SHP77 treated with DMSO at 0.1 percent for 48 hours (cell line): ENCODE data around the gene USP14.

Experiments used
- DNase-seq: peaks from one replicate; lab custom pipeline; 2025; lab: John Stamatoyannopoulos, UW

The USP14 gene

GRCh38 chr18:159933-160332 lies 1.6 kb downstream of the USP14 start:
- no peak for DNase-seq

DNA sequence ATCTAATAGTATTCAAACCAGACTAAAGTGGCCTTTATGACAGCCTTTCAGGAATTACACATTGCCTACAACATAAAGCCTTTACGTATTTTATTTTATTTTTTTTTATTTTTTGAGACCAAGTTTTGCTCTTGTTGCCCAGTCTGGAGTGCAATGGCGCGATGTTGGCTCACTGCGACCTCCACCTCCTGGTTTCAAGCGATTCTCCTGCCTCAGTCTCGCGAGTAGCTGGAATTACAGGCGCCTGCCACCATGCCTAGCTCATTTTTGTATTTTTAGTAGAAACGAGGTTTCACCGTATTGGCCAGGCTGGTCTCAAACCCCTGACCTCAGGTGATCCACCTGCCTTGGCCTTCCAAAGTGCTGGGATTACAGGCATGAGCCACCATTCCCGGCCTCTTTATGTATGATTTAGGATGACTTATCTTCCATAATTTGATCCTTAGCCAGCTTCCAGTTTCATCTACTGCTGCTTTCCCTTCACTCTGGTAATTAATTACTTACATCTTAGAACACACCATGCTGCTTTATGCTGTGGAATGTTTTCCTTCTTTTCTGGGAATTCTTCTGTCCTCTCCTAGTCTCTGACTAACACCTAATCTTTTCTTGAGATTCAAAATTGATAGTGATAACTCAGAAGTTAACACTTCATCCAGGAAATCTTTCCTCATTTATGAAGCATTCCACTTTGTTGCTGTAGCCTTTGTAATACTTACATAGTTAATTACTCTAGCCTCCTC lies 2.6 kb downstream of the USP14 start:
- DNase-seq = no peak

DNA sequence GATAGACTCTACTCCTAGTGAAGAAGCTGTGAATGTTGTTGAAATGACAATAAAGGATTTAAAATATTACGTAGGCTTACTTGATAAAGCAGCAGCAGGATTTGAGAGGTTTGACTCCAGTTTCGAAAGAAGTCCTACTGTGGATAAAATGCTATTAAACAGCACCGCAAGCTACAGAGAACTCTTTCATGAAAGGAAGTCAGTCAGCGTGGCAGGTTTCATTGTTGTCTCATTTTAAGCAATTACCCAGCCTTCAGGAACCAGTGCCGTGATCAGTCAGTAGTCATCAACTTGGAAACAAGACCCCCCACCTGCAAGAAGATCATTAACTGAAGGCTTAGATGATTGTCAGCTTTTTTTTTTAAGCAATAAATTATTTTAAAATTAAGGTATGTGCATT lies 14.0 kb downstream of the USP14 start:
- DNase-seq = no peak

- DNase-seq = no peak
Observed at GRCh38 chr18:179499-179898, 21.1 kb downstream of the USP14 start.

- DNase-seq = no peak
Observed at GRCh38 chr18:181711-182110, 23.4 kb downstream of the USP14 start.

DNA sequence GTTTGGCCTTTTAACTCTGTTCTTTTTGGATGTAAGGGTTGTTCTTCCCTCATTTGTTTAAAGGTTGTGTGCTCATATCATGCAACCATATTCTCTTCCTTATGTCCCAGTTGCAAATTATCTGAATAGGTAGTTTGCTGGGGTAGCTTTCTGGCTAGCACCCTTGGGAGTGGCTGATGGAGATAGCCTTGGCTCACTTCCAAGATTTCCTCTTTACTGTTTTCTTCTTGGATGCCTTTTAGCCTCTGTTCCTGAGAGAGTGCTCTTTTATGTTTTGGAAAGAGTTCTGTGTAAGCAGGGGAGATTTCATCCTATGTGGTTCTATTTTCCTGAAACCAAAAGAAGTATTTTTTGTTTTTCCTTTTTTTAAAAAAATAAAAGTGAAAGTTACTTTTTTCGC lies 25.4 kb downstream of the USP14 start:
- no peak for DNase-seq

GRCh38 chr18:189254-189653 lies 30.9 kb downstream of the USP14 start:
- DNase-seq = no peak

DNA sequence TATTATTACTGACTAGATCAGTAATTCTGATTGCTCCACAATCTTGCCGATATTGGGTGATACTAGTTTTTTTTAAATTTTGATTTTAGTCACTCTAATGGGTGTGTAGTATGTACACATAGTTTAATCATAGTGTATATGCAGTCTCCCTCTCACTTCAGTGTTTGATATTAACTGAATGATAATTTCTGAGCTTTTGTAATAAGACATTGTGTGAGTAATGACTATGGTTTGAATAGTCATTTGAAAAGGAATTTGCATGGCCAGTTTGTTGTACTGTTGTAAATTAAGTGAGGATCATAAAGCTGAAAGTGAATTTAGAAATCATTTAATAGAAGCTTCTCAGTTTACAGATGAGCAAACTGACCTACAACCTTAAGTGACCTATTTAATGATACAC lies 33.4 kb downstream of the USP14 start:
- no peak for DNase-seq

DNA sequence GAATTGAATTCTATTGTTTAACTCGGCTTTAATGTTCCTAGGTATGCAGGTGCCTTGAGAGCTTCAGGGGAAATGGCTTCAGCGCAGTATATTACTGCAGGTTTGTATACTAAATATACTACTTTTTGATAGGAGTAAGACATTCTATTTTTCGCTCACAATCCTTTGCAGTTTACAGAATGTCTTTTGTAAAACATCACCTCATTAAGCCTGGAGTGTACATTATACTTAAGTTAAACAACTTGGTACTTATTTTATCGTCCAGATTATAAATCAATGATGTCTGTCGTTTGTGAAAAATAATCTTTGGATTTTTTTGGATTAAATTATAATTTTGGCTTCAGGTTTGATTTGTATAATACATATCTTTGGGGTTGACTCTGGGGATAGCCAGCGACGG lies 34.4 kb downstream of the USP14 start:
- DNase-seq = no peak

DNA sequence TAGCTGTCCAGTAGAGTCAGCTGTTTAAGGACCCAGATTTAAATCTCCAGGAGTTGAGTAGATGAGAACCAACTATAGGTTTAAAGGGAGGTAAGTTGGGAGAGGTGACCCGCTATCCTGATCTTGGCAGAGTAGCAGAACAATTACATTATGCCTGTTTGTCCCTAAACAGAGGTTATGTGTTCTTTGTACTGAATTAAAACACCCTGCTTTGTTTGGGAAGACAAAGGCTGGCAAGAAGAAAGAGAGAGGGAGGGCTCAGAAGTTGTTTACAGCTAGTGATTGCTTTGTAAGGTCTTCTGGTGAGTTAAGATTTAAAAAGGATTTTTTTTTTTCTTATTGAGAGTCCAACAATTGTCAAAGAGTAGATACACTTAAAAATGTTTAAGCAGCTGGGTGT lies 37.3 kb downstream of the USP14 start:
- DNase-seq = no peak

DNA sequence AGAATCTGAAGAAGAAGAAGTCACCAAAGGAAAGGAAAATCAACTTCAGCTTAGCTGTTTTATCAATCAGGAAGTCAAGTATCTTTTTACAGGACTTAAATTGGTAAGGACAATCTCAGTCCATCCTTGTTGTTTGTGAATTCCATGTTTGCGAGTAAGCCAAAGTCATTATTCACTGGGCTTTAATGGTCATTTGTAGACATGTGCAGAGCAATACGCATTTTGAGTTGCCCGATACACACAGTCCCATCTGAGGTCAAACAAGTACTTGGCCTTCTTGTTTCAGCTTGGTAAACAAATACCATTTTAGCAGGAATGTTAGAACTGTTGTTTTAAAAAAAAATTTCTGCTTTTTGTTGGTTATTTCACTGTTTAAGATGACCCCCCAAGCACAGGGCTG lies 40.9 kb downstream of the USP14 start:
- DNase-seq = no peak

- no peak for DNase-seq
Observed at GRCh38 chr18:199768-200167, 41.4 kb downstream of the USP14 start.

DNA sequence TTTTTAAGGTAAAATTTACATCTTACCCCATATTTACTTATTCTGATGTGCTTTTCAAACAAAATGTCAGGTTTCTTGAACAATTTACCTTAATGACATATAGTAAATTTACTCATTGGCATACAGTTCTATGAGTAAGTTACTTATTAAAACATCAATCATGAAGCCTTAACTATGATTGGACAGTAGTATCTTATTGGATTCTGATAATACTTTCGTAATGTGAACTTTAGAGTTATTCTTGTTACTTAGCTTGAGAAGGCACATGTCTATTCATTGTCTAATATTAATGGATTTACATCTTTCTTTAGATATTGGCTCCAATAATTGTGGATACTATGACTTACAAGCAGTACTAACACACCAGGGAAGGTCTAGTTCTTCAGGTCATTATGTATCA lies 51.7 kb downstream of the USP14 start:
- no peak for DNase-seq

GRCh38 chr18:210733-211132 lies 52.4 kb downstream of the USP14 start:
- DNase-seq = no peak

GRCh38 chr18:211582-211981 lies 53.2 kb downstream of the USP14 start:
- DNase-seq = no peak

DNA sequence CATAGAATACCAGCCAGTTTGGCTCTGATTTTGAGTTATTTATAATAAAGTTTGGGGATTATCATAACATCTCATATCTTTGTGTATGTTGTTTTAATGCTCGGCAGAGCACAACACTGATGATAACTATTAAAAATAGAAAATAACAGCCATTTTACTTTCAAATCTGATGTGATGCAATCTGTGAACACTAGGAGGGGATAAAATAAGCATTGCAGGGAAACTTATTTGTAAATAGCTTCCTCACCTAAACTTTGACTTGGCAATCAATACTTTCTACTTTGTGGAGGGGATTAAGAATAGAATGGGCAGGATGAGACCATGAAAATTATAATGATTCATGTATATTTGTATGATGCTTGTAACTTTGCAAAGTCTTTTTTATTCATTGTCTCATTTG lies 54.4 kb downstream of the USP14 start:
- DNase-seq = no peak

DNA sequence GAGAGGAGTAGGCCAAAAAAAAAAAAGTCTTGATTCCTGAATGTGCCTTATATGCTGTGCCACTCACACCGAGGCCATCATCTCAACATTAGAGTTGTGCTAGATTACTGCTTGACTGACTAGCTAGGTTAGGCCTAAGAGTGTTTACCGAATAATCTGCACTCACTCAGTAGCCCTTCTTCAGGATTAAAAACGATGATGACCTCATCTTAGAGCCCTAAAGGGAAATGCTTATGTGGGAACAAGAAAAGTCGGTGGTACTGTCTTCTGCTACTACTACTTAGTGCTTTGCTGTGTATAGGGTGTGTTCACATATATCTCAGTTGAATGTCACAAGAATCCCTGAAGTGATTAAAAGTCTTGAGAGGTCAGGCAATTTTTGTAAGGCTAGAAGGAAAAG lies 55.1 kb downstream of the USP14 start:
- DNase-seq = no peak

GRCh38 chr18:213966-214365 lies 55.6 kb downstream of the USP14 start:
- DNase-seq = no peak

DNA sequence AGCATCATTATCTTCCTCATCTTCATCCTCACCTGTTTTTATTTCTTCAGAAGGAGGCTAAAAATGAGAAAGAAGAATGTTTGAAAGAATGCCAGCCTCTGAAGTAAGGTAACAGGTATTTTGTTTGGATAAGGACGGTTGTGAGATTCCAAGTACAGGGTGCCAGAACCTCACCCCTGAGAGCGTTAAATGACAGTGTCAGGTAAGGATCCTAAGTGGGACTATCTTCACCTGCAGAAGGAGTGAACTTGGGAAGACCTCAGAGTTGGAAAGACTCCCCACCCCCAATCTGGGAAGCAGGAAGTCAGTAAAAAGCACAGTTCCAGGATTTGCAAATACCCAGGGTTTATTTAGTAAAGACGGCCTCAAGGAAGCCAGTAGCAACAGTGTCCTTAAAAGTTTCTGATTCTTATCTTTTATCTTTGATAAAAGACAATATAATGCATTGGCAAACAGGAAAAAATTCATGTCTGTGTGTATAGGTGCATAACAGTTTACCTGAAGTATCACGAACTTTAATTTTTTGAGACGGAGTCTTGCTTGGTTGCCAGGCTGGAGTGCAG lies 57.2 kb downstream of the USP14 start:
- DNase-seq = no peak

DNA sequence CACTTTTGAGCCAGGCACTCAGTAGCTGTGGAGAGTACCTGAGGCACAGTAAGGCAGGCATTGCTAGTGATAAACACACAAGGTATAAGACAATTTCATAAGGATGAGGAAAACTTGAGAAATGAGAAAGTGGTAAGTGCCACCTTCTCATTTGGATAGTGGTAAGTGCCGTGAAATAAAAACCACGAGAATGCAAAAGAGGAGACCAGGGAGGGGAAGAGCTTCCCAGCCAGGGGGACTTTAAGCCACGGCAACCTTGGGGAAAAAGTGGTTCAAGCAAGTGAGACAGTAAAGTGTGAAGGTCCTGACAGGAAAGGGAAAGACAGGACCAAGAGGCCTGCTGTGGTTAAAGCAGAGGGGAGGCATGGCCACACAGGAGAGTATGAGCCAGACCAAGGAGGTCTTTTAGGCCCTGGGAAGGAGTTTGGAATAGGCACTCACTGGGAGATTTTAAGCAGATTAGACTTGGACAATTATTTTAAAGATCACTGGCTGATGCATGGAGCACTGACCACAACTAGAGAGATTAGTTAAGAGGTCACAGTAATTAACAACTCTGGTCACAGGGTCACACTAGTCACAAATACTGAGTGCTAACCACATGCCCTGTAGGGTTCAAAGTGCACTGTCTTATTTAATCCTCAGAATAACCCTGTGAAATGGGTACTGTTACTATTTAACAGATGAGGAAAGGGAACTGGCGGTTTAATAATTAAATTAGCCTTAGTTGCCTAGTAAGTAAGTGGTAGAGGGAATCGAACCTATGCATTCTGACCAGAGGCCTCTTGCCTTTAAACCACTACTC lies 59.4 kb downstream of the USP14 start:
- no peak for DNase-seq

- no peak for DNase-seq
Observed at GRCh38 chr18:220708-221107, 62.4 kb downstream of the USP14 start.

DNA sequence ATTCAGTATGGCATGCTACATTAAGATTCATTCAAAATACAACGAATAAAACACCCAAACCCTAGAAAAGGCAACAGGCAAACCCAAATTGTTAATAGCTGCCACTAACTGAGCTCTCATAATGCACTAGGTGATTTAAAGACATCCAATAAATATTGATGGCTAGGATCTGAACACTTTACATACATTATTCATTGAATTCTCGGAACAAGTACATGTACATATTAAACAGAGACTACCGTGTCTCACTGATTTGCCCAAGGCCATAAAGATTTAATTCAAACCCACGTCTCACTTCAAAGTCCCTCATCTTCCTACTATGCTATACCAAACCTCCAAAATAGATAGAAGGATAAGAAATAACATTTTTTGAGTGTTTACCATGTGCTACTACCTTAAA lies 67.4 kb downstream of the USP14 start:
- no peak for DNase-seq

- no peak for DNase-seq
Observed at GRCh38 chr18:227374-227773, 69.0 kb downstream of the USP14 start.
